Kidney epithelial cell (primary cell): ENCODE data around the gene HTR1D. TPM values are rescaled to one million over a fixed set of nuclear protein-coding genes. Genes with fewer than 3 reads are reported as not detected.
"Not testable (repeated sequence)": the region's sequence is repeated elsewhere in the genome, so short reads cannot be mapped to it uniquely, and the experiment has no call there.

ENCODE experiments used
- DNase-seq: peaks from one replicate; pipeline ENCODE4 v3.0.0-alpha.2; 2010; ENCODE audit warnings: low read depth
- H3K27me3 ChIP-seq: 2 replicates; pipeline ENCODE4 v1.6.0; 2011; ENCODE audit warnings: low read length; ENCODE audit not compliant: control insufficient read depth, insufficient read depth
- H3K36me3 ChIP-seq: 2 replicates; pipeline ENCODE4 v1.5.1; 2011; ENCODE audit warnings: low read length; ENCODE audit not compliant: control insufficient read depth, insufficient read depth
- H3K4me3 ChIP-seq: 2 replicates; pipeline ENCODE4 v1.5.1; 2011; ENCODE audit warnings: low read depth, mild to moderate bottlenecking, control low read depth, low read length
- total RNA-seq: library from RNA; depleted of rRNA; stranded (reverse); fragments of >200 nt; gene quantifications from 2 replicates; pipeline ENCODE4 v1.2.3, GENCODE V29; 2015
- TF ChIP-seq, protein P1 (sequence below): IDR thresholded peaks from 2 replicates; pipeline ENCODE4 v1.5.1; 2011; ENCODE audit warnings: mild to moderate bottlenecking, moderate library complexity, low read length, control low read depth, inconsistent platforms; ENCODE audit not compliant: insufficient read depth, poor library complexity, severe bottlenecking

The HTR1D gene
- total RNA-seq: 1.6 and 2.0 TPM in 2 replicates

- TF ChIP-seq, protein P1, sequence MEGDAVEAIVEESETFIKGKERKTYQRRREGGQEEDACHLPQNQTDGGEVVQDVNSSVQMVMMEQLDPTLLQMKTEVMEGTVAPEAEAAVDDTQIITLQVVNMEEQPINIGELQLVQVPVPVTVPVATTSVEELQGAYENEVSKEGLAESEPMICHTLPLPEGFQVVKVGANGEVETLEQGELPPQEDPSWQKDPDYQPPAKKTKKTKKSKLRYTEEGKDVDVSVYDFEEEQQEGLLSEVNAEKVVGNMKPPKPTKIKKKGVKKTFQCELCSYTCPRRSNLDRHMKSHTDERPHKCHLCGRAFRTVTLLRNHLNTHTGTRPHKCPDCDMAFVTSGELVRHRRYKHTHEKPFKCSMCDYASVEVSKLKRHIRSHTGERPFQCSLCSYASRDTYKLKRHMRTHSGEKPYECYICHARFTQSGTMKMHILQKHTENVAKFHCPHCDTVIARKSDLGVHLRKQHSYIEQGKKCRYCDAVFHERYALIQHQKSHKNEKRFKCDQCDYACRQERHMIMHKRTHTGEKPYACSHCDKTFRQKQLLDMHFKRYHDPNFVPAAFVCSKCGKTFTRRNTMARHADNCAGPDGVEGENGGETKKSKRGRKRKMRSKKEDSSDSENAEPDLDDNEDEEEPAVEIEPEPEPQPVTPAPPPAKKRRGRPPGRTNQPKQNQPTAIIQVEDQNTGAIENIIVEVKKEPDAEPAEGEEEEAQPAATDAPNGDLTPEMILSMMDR: no peak
- no peak for DNase-seq
- peak within 1 kb of the TSS; percentile 41 for H3K4me3 ChIP-seq
- no peaks in the 10 kb centered on the region for H3K36me3 ChIP-seq
- peaks cover 28% of the 10 kb centered on the region for H3K27me3 ChIP-seq
These were observed at the start of gene HTR1D for GRCh38 chr1:23217421-23218115. TSS of gene HTR1D (minus strand) at chr1:23217502. CDS start at chr1:23194219, 23,283 bp downstream.

GRCh38 chr1:23263380-23263887 is 46.1 kb upstream of the HTR1D start:
- TF ChIP-seq, protein P1: no peak
- no peak overlapping the region for H3K4me3 ChIP-seq
- H3K36me3 ChIP-seq: no peaks in the 10 kb centered on the region
- no peaks in the 10 kb centered on the region for H3K27me3 ChIP-seq
- DNase-seq: no peak

- H3K27me3 ChIP-seq, H3K4me3 ChIP-seq, H3K36me3 ChIP-seq, DNase-seq: not testable (repeated sequence)
These were observed 40.8 kb upstream of the HTR1D start for GRCh38 chr1:23258082-23258481.

GRCh38 chr1:23257371-23257770 is 40.1 kb upstream of the HTR1D start:
- not testable (repeated sequence) for H3K36me3 ChIP-seq, H3K4me3 ChIP-seq, DNase-seq, H3K27me3 ChIP-seq

DNA sequence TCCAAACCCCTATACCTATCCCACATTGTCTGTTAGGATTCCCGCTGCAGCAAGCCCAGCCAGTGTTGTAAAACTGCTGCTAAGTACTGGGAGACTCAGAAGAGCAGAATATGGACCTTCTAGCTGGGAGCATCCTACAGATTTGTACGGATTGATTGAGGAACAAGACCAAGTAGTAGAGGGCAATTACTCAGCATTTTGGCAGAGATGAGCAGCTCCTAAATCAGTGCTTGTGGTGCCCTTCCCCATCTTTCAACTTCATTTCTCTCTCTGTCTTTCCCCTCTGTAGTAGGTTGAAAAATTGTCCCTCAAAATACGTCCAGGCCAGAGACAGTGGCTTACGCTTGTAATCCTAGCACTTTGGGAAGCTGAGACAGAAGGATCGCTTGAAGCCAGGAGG is 37.3 kb upstream of the HTR1D start:
- Histone ChIP-seq H3K4me3 (no peak overlapping the region), H3K27me3 (no peaks in the 10 kb centered on the region), H3K36me3 (no peaks in the 10 kb centered on the region)
- DNase-seq: no peak
- TF ChIP-seq, protein P1: no peak

DNA sequence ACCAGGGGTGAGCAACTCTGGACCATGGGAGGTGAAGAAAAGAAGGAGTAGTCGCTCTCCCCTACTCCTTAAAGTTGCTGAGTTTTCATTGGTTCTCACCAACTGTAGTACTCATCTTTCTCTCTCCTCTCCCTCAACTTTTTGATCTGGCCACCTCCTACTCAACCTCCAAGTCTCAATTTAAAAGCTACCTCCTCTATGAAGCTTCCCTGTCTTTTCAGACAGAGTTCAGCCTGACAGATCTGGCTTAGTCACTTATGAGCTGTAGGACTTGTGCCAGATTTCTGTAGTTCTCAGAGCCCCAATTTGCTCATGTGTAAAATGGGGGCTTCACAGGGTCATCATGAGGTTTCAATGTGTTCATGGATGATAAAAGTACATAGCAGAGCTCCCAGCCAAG is 34.5 kb upstream of the HTR1D start:
- no peak for DNase-seq
- no peak overlapping the region for H3K4me3 ChIP-seq
- H3K36me3 ChIP-seq: no peaks in the 10 kb centered on the region
- TF ChIP-seq, protein P1: no peak
- H3K27me3 ChIP-seq: no peaks in the 10 kb centered on the region
